LNCAP (cell line): Measurements from ENCODE around the gene SLC66A3.

Source experiments
- CTCF ChIP-seq: fragments of 450-650 bp; IDR thresholded peaks from 2 replicates; pipeline ENCODE4 v1.5.1; 2017; ENCODE audit warnings: mild to moderate bottlenecking

SLC66A3 gene

GRCh38 chr2:11152591-11152990, 2.7 kb upstream of the SLC66A3 start:
- TF ChIP-seq CTCF = no peak

- no peak for TF ChIP-seq CTCF
Measured at GRCh38 chr2:11154016-11154922, 998 bp upstream of the SLC66A3 start.

GRCh38 chr2:11154923-11155380, 315 bp upstream of the SLC66A3 start:
- no peak for TF ChIP-seq CTCF

DNA sequence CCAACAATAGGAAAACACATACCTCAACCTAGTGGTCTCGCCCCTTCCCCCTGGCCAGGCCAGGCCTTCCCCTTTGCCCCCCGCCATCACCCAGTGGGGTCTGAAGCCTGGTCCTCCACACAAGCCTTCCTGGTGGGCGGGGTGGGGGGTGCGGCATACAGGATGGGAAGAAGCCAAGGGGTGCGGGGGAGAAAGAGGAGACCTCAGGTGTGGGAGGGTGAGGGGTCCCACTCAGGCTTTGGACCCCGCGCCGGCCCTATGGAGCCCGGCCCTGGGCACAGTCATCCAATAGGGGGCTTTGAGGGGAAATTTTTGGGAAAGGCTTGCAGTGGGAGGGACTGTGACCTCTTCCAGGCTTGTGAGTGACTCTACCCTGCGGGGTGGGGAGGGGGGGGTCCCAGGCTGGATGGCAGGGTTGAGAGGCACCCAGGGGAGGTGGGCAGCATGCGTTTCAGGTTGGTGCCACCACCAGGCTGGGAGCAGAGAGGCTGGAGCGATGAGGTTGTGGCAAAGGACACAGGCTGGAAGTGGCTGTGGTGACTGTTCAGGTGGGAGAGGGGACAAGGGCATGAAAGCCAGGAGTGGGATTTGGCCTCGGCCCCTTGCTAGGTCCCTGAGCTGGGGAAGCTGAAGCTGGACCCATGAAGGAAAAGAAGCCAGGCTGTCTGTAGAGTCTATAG, 1.3 kb downstream of the SLC66A3 start:
- no peak for TF ChIP-seq CTCF

GRCh38 chr2:11157296-11157695, 2.0 kb downstream of the SLC66A3 start:
- no peak for TF ChIP-seq CTCF

GRCh38 chr2:11157731-11158130, 2.5 kb downstream of the SLC66A3 start:
- TF ChIP-seq CTCF = no peak

GRCh38 chr2:11158916-11159573, 3.8 kb downstream of the SLC66A3 start:
- TF ChIP-seq CTCF = no peak
